GM04503 (cell line): ENCODE results near the gene MED29.

Experiments used
- DNase-seq: peaks from one replicate; pipeline ENCODE4 v3.0.0-alpha.2; 2012; ENCODE audit warnings: low read depth

MED29 gene

DNA sequence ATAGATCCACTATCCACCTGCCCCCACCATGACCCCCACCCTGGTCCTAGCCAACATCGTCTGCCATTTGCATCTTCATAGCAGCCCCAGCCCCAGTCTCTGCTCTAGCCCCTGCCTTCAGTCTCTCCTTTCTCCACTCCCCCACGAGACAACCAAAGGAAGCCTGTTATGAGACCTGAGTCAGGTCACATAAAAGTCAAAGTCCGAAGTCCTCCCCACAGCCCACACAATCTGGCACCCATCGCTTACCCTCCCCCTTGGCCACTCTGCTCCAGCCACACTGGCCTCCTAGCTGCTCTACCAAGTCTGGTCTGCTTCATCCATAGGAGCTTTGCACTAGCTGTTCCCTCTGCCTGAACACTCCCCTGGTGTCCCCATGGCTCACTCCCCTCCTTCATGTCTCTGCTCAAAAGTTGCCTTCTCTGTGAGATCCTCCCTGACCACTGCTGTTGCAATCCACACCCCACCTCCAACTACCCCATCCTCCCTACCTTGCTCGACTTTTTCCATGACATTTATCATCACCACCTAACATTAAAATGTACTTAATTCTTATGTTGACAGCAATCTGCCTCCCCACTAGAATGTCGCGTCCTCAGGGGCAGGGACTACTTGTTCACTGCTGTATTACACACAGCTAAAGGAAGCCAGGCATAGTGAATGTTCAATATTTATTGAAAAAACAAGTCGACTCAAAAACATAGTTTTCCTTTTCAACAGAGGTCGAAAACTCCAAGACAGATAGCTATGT lies 20.1 kb downstream of the MED29 start:
- DNase-seq = no peak

DNA sequence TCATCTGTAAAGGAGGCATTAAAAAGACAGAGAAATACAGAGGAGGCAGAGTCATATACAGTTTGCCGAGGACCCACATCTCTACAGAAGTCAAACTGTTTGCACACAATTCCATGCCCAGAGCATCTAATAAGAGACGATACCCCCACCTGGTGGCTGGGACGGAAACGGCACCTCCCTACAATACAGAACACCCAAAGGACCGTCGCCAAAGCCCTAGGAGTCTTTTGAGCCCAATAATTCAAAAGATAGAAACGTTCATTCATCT lies 20.6 kb downstream of the MED29 start:
- no peak for DNase-seq

DNA sequence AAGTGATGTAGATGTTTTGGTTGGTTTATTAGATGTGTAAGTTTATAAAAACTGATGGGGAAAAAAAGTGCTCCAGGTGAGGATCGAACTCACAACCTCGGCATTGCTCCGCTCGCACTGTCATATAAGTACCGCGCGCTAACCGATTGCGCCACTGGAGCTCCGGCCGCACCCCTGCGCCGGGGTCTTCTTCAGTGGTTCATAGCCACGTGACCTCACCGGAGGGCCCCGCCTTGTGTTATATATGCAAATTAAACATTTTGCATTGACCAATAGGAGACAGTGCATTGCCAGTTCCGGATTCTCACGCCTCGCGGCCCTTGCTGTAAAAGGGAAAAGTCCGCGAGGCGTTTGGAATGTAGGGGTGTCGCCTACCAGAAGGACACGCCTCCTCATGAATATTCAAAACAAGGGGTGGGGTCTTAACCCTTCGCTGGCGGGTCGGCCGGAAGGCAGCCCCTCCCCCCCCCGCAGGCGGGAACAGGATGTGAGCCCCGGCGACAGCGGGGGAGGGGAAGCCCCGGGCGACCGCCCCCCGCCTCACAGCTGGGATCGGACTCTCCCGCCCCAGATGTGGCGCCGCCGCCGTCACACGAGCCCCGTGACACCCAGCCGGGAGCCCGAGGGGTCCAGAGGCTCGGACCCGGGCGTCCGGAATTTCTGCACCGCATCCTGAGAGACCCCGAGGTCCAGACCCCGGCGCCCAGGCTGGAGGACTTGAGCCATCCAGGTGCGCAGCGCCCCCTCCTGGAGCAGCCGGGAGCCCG lies 21.1 kb downstream of the MED29 start, which contains the start of gene PLEKHG2:
PLEKHG2 (plus strand) TSS at position 570 of the 767 bp plus-strand sequence. CDS start 1,418 bp downstream, outside the sequence.
- DNase-seq = peak; percentile 97

DNA sequence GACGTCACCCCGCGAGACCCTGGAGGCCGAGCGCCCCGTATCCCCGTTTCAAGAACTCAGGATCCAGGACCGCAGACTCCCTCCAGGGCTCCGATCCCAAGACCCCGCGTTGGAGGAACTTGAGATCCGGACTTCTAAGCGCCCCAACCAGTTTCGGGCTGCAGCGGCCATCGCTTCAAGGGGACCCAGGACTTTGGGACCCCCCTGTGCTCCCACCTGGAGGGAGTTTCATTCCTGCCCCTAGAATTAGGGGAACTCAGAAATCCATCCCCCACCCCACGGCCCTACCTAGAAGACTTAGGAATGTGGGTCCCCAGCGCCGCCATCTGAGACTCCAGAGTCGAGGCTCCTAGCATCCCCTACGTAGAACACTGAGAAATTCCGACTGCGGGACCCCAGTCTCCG lies 21.7 kb downstream of the MED29 start:
- DNase-seq = no peak

DNA sequence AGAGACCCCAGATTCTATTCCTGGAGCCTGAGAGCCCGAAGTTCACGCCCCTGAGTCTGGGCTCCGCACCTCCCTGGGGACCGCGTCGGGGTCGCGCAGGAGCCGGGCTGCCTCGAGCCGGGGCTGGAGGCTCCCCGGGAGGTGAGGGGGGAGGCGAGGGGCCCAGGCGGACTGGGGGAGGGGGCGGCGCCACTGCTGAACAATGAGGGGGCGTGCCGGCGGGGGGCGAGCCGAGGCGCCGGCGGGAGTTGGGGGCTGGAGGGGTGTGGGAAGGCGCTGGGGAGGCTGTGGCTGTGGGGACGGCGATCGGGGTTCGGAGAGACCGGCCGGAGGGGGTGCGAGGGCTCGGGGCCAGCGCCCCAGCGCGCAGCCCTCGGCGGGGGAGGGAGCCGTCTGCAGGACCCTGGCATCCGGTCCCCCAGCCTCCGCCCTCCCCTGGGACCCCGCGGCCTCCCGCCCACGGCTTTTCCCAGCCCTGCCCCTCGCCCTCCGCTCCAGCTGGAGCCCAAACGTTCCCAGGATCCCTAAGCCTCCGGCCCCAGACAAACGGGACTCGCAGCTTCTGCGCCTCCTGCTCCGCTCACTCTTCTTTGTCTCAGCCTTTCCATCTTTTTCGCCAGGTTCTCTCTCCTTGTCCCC lies 22.2 kb downstream of the MED29 start:
- DNase-seq = no peak

DNA sequence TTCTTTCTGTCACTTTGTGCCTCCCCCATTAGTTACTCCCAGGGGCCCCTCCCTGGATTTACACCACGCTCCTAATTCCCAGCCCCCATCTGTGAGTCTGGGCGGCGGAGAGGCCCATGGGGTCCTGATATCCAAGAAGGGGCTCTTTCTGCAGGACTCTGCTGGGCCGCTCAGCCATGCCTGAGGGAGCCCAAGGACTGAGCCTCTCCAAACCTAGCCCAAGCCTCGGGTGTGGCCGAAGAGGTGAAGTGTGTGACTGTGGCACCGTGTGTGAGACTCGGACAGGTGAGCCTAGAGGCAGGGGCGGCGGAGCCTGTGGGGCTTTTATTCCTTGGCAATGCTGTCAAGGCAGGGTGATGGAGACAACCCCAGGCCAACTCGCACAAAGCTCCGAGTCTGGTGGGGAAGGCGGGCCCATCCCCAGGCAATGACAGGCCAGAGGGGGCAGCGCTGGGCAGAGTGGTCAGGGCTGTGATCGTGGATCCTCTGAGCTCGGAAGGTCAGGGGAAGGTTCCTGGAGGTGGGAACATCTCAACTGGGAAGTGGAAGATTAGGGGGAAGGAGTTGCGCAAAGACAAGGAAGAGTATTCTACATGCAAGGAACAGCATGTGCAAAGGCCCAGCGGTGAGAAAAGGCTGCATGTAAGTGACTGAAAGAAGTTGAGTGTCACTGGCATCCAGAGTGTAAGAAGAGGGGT lies 22.9 kb downstream of the MED29 start:
- DNase-seq = no peak

DNA sequence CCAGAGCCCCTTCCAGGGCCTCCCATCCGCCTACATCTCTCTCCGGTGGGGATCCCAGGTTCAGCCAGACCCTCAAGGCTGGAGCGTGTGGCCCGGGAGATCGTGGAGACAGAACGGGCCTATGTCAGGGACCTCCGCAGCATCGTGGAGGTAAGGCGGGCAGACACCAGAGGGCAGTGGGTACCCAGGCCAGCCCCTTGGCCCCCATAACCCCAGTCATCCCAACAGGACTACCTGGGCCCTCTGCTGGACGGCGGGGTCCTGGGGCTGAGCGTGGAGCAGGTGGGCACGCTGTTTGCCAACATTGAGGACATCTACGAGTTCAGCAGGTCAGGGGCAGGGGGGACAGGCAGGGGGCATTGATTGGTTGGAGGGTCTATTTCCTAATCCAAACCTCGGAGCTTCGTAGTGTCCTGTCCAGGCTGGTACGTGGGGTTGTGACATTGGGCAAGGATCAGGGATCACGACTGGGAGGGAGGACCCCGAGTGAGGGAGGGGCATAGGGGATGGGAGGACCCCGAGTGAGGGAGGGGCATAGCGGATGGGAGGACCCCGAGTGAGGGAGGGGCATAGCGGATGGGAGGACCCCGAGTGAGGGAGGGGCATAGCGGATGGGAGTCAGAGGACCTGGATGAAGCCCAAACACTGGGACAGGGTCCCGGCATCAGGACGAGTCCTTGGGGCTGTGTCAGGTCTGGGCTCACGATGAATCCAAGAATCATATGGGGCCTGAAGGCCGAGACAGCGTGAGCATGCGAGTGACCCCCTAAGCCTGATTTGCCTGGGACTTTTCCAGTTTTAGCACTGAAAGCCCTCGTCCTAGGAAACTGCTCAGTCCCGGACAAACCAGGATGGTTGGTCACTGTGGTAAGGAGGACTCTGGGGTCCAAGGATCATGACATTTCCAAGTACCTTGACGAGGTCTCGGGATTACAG lies 24.2 kb downstream of the MED29 start:
- DNase-seq = no peak

DNA sequence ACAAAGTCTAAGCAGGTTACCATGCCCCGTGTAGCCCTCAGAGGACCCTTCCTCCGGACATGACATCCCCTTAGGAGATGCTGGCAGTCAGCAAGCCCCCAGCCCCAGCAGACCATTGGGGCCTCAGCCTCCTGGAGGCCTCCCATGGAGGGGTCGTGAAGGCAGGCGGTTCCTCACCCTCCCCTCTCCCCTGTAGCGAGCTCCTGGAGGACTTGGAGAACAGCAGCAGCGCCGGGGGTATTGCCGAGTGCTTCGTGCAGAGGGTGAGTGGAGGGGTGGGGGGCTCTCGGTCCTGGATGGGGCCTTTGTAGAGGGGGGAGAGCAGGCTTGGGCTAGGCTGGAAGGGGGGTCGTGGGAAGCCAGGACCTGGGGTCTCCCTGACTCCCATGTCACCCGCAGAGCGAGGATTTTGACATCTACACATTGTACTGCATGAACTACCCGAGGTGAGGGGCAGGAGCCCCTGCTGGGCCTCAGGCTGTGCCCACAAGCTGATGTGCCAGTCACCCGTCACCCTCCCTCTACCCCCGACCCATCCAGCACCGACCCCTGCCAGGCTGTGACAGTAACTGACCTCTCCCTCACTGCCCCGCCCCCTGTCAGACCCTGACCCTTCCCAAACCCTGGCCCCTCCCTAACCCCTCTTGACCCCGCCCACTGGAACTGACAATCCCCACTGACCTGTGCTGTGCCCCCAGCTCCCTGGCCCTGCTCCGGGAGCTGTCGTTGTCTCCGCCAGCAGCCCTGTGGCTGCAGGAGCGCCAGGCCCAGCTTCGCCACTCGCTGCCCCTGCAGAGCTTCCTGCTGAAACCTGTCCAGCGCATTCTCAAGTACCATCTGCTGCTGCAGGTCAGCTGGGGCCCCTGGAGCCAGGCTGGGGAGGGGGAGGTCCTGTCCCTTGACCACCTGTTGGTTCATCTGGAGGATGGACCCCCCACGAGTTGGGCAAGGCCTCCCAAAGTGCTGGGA lies 25.3 kb downstream of the MED29 start:
- no peak for DNase-seq

DNA sequence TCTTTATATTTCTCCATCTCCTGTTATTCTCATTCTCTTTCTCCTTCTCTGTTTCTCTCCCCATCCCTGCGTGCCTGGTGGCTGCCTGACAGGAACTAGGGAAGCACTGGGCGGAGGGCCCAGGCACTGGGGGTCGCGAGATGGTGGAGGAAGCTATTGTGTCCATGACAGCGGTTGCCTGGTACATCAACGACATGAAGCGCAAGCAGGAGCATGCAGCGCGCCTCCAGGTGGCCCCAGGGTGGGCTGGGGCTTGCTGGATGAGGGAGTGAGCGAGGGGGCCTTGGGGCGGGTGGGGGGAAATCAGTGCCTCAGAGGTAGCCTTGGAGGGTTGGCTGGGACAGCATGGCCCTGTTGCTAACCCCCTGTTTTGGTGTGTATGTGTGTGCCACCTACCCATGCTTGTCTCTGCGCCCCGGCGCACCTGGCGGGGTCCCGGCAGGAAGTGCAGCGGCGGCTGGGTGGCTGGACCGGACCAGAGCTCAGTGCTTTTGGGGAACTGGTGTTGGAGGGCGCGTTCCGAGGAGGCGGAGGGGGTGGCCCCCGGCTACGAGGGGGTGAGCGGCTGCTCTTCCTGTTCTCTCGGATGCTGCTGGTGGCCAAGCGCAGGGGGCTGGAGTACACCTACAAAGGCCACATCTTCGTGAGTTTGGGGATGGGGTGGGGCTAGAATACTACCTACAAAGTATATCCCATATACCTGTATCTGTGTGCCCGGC lies 26.4 kb downstream of the MED29 start:
- no peak for DNase-seq

DNA sequence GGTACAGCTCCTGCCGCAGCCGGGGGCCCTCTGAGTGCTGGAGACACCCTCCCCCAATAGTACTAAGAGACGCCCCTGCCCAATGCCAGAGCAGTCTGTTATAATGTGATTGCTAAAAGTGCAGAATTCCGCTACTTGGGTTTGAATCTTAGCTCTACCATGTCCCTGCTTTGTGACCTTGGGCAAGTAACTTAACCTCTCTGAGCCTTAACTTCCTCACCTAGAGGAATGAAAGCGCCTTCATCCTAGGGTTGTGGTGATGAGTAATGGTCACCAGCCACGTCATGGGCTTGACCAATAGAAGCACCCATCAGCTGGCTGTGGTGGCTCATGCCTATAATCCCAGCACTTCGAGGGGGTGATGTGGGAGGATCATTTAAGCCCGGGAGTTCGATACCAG lies 27.8 kb downstream of the MED29 start:
- DNase-seq = no peak

DNA sequence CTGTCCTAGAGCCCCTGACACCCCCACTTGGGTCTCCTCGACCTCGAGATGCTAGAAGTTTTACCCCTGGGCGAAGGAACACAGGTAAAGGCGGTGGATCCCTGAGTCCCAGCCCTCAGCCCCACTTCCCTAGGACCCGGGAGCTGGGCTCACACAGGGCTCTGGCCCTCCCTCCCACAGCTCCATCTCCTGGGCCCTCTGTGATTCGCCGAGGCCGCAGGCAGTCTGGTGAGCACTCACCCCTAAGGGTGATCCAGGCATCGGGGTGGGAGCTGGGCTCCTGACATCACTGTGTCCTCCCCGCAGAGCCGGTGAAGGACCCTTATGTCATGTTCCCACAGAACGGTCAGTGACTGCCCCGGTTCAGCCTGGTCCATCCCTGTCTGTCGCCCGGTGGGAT lies 29.6 kb downstream of the MED29 start:
- no peak for DNase-seq

DNA sequence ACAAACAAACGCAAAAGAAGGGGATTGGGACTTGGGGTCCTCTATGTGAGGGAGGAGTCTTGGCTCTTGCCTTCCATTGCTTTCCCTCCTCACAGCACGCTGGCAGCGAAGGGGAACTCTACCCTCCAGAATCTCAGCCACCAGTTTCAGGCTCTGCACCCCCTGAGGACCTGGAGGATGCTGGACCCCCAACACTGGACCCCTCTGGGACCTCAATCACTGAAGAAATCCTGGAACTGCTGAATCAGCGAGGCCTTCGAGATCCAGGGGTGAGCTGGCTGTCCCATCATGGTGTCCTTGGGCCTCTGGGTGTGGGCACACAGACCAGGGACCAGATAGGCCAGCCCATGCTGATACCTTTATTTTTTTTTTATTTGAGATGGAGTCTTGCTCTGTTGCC lies 30.8 kb downstream of the MED29 start:
- DNase-seq = no peak

DNA sequence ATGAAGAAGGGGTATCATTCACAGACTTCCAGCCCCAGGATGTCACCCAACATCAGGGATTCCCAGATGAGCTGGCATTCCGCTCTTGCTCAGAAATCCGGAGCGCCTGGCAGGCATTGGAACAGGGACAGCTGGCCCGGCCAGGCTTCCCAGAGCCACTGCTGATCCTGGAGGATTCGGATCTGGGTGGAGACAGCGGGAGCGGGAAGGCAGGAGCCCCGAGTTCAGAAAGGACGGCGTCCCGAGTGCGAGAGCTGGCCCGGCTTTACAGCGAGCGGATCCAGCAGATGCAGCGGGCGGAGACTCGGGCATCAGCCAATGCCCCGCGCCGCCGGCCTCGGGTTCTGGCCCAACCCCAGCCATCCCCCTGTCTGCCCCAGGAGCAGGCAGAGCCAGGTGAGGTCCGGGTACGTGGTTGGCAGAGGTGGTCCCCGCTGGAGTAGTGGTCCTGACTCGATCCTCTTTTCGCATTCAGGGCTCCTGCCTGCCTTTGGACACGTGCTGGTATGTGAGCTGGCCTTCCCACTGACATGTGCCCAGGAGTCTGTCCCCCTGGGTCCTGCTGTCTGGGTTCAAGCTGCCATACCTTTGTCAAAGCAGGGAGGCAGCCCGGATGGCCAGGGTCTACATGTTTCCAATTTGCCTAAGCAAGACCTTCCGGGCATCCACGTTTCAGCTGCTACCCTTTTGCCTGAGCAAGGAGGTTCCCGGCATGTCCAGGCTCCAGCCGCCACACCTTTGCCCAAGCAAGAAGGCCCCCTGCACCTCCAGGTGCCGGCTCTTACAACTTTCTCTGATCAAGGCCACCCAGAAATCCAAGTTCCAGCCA lies 32.3 kb downstream of the MED29 start:
- DNase-seq = no peak

DNA sequence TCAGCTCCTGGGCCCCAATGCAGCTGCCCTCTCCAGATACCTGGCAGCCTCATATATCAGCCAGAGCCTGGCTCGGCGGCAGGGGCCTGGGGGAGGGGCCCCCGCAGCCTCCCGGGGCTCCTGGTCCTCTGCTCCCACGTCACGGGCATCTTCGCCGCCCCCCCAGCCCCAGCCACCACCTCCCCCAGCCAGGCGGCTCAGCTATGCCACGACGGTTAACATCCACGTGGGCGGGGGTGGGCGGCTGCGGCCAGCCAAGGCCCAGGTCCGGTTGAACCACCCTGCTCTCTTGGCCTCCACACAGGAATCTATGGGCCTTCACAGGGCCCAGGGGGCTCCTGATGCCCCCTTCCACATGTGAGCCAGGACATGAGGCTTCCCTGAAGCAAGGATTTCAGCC lies 33.8 kb downstream of the MED29 start:
- no peak for DNase-seq

DNA sequence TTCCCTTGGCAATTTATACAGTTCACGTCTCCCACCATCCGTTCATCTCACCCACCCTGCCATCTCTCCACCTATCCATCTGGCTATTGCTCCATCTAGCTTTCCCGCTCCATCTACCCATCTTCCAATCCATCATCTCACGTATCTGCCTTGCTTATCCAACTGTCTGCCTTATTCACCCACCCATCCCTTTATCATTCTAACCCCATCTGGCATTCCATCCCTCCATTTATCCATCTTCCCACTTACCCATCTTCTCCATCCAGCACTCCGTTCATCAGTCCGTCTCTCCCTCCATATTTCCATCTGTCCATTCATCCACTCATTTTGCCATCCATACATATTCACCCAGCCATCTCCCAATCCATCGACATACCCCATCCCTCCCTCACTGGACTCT lies 34.6 kb downstream of the MED29 start:
- no peak for DNase-seq

DNA sequence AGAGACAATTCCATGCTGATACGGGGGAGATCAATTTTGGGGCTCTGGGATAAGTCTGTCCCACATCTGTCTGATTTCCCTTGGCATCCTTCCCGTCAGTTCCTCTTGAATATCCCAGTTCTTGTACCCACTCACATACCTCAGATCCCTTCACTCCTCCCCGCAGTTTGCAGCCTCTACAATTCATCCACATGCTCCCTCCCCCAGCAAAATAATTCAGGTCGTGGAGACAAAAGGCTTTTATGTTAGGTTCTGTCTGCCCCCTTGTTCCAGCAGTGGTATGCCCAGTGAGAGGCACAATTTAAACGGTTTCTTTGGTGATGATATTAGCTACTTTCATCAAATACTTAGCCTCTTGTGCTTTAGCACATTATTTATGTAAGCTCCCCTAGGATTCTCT lies 35.0 kb downstream of the MED29 start:
- no peak for DNase-seq

DNA sequence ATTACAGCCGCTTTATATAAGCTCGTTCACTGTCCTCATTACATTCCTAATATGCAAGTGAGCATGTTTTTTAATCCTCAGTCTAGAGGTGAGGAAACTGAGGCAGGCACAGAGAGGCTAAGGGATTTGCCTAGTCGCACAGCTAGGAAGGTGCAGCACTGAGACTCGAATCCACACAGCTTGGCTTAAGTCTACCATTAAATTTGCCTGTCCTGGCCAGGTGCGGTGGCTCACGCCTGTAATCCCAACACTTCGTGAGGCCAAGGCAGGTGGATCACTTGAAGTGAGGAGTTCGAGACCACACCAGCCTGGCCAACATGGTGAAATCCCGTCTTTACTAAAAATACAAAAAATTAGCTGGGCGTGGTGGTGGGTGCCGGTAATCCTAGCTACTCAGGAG lies 36.5 kb downstream of the MED29 start:
- DNase-seq = no peak

DNA sequence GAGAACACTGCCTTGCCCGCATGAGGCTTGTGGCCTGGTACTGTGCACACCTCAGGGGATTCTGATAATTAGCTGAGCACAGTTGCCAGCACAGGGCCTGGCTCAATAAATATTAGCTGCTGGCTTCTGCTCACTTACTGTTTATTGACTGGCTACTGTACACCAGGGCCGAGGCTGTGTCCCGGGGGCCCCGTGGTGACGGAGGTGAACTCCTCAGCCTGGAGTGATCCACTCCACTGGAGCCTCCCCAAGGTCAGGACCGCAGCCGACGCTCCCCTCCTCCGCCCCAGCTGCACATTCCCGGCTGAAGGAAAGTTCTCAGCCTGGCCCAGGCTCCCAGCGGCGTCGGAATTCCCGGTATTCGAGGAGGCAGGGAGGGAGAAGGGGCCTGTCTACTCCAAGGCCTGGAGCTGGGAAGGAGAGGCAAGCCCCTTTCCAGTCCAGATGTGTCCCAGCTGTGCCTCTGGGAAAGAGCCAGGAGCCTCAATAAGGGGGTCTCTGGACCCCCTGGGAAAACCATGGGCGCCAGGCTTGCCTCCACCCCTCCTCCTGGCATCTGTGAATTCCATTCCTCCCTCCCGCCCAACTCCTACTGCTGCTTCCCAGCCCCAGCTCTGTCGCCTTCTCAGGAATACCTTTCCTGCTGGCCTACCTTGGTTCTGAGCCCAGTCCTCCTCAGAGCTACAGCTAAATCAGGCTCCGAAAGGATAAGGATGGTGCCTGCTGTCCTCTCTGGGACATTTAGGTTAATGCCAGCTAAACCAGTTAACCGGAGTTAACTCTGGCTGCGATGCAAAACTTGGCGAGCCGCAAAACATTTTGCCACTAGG lies 37.3 kb downstream of the MED29 start:
- DNase-seq = no peak
